ENCODE data around the gene MICU1. TPM values are rescaled to one million over a fixed set of nuclear protein-coding genes. Genes with fewer than 3 reads are reported as not detected.

Gene MICU1
- total and polyA plus RNA-seq, 2 of the 13 experiments (the other 11 are each of a cell fraction or from before 2014, with no cell fraction given) = 32.5 to 56.1 TPM

DNA sequence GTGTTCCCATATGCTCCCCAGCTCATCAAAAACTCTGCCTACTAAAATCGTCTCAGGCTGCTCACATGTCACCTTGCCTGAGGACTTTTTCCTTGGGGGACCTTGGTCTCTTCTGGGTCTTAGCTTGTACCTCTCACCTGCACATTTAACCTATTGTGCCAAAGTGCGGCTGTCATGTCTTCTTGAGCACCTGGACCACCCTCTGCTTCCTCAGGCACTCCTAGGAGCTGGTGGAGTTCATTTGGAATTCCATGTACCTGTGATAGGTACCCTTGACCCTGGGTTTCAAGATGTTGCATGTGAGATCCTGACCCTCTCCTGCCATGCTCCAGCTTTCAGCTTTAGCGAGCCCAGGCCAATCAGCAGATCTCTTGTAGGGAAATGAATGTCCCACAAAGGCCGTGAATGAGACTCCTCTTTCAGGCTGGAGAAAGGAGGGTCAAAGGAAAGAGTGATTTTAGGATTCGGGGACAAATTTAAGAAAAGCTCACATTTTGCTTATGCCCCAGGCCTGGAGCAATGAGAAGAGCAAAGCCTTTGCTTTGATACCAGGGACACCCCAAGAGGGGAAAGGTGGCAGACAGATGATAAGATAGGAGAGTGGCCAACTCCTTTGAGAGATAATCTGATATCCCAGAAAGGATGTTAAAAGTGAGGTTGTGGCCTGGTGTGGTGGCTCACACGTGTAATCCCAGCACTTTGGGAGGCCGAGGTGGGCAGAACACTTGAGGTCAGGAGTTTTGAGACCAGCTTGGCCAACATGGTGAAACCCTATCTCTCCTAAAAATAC is 260.6 kb downstream of the MICU1 start:
- in situ Hi-C loops (cut with HindIII; ENCODE audit: extremely low pct_ligation_motif_present, low pct_unique_long_range_greater_than_20kb) = loop anchor here (5.0 to 10.0 kb wide), 3 partner anchors 200 to 470 kb away; partner anchors contain the start of gene MCU
- Histone ChIP-seq H3K79me2 (ENCODE audit: insufficient read depth, low read length) (no peaks in the 10 kb centered on the region), H3K4me2 (ENCODE audit: low read depth, low read length) (no peak overlapping the region), H3K27ac (ENCODE audit: extremely low read length, insufficient read depth, low read length) (no peak overlapping the region), H3K4me3 (replicated peaks in 1 of 3; ENCODE audit: insufficient read depth in 1 of 3, low read depth in 2 of 3, low read length in 3 of 3) (no peak overlapping the region), H3K27me3 (ENCODE audit: control insufficient read depth in 1 of 2, insufficient read depth in 2 of 2, low read length in 2 of 2) (no peaks in the 10 kb centered on the region), H3K9ac (ENCODE audit: insufficient read depth, low read depth, low read length) (no peak overlapping the region), H2AFZ (ENCODE audit: low read length) (no peak overlapping the region), H3K9me3 (ENCODE audit: low read length) (no peaks in the 10 kb centered on the region), H3K36me3 (replicated peaks in 1 of 2; ENCODE audit: control insufficient read depth in 1 of 2, insufficient read depth in 2 of 2, low read length in 2 of 2) (peaks cover 18 to 44% of the 10 kb centered on the region in 2 experiments), H3K4me1 (ENCODE audit: insufficient read depth, low read length) (peaks cover 10% of the 10 kb centered on the region), H4K20me1 (ENCODE audit: insufficient read depth, low read length) (no peaks in the 10 kb centered on the region)
- ChIA-PET CTCF (ENCODE audit: low intra/inter-chr PET ratio, low total read pairs) (interaction anchor here (1.3 to 2.2 kb wide), 3 partner anchors 203 to 510 kb away, joined by 4 to 18 read pairs (median 7); no protein-coding TSS in a partner anchor), POLR2A (no interaction called here)
- intact Hi-C loops (cut with micrococcal nuclease; ENCODE audit: unreplicated experiment) = no loop called here
- ATAC-seq = no peak
- WGBS (ENCODE audit: low lambda C conversion rate) = 91% methylated on average over 7 of the region's 7 CpGs
- BruUV-seq (replicated peaks) = no TSS peak
- FAIRE-seq = no peak
- no peak for TF ChIP-seq ZNF451 (CRISPR knock-in tag; IDR thresholded peaks at IDR 0.05)
- TF ChIP-seq, protein P1, sequence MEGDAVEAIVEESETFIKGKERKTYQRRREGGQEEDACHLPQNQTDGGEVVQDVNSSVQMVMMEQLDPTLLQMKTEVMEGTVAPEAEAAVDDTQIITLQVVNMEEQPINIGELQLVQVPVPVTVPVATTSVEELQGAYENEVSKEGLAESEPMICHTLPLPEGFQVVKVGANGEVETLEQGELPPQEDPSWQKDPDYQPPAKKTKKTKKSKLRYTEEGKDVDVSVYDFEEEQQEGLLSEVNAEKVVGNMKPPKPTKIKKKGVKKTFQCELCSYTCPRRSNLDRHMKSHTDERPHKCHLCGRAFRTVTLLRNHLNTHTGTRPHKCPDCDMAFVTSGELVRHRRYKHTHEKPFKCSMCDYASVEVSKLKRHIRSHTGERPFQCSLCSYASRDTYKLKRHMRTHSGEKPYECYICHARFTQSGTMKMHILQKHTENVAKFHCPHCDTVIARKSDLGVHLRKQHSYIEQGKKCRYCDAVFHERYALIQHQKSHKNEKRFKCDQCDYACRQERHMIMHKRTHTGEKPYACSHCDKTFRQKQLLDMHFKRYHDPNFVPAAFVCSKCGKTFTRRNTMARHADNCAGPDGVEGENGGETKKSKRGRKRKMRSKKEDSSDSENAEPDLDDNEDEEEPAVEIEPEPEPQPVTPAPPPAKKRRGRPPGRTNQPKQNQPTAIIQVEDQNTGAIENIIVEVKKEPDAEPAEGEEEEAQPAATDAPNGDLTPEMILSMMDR (CRISPR knock-in tag; IDR thresholded peaks at IDR 0.05) = no peak
- TF ChIP-seq, protein P2, sequence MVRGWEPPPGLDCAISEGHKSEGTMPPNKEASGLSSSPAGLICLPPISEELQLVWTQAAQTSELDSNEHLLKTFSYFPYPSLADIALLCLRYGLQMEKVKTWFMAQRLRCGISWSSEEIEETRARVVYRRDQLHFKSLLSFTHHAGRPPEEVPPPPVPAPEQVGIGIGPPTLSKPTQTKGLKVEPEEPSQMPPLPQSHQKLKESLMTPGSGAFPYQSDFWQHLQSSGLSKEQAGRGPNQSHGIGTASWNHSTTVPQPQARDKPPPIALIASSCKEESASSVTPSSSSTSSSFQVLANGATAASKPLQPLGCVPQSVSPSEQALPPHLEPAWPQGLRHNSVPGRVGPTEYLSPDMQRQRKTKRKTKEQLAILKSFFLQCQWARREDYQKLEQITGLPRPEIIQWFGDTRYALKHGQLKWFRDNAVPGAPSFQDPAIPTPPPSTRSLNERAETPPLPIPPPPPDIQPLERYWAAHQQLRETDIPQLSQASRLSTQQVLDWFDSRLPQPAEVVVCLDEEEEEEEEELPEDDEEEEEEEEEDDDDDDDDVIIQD (CRISPR knock-in tag; IDR thresholded peaks at IDR 0.05; ENCODE audit: low read depth) = no peak
- no peak for TF ChIP-seq ARNT (IDR thresholded peaks at IDR 0.05)
- TF ChIP-seq KDM4B (CRISPR knock-in tag; IDR thresholded peaks at IDR 0.05) = no peak
- no peak for TF ChIP-seq HOXA5 (CRISPR knock-in tag; IDR thresholded peaks at IDR 0.05)
- TF ChIP-seq ZNF33B (CRISPR knock-in tag; IDR thresholded peaks at IDR 0.05) = no peak
- TF ChIP-seq MEIS2 (CRISPR knock-in tag; IDR thresholded peaks at IDR 0.05) = no peak
- TF ChIP-seq FOXM1 (CRISPR knock-in tag; IDR thresholded peaks at IDR 0.05) = no peak
- no peak for TF ChIP-seq SRSF9 (IDR thresholded peaks at IDR 0.05; ENCODE audit: borderline replicate concordance, insufficient read depth, low read depth, low read length, poor library complexity, severe bottlenecking)
- TF ChIP-seq TOE1 (CRISPR knock-in tag; IDR thresholded peaks at IDR 0.05) = no peak
- no peak for TF ChIP-seq SATB2 (CRISPR knock-in tag; IDR thresholded peaks at IDR 0.05)
- TF ChIP-seq YEATS4 (CRISPR knock-in tag; IDR thresholded peaks at IDR 0.05; ENCODE audit: borderline replicate concordance) = no peak
- no peak for TF ChIP-seq ZNF772 (CRISPR knock-in tag; IDR thresholded peaks at IDR 0.05)
- TF ChIP-seq, protein P3, sequence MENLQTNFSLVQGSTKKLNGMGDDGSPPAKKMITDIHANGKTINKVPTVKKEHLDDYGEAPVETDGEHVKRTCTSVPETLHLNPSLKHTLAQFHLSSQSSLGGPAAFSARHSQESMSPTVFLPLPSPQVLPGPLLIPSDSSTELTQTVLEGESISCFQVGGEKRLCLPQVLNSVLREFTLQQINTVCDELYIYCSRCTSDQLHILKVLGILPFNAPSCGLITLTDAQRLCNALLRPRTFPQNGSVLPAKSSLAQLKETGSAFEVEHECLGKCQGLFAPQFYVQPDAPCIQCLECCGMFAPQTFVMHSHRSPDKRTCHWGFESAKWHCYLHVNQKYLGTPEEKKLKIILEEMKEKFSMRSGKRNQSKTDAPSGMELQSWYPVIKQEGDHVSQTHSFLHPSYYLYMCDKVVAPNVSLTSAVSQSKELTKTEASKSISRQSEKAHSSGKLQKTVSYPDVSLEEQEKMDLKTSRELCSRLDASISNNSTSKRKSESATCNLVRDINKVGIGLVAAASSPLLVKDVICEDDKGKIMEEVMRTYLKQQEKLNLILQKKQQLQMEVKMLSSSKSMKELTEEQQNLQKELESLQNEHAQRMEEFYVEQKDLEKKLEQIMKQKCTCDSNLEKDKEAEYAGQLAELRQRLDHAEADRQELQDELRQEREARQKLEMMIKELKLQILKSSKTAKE (CRISPR knock-in tag; IDR thresholded peaks at IDR 0.05; ENCODE audit: borderline replicate concordance) = no peak
- TF ChIP-seq ZNF160 (CRISPR knock-in tag; IDR thresholded peaks at IDR 0.05) = no peak
- TF ChIP-seq ZNF180 (CRISPR knock-in tag; IDR thresholded peaks at IDR 0.05; ENCODE audit: borderline replicate concordance, low read depth) = no peak
- no peak for TF ChIP-seq SP140L (CRISPR knock-in tag; IDR thresholded peaks at IDR 0.05; ENCODE audit: borderline replicate concordance)
- no peak for DNase-seq (ENCODE audit: low spot score)

All from HepG2 (cell line).